Ammon's horn (tissue), 1 donor: ENCODE data around the gene LMAN2.
"Not testable (repeated sequence)": the region's sequence is repeated elsewhere in the genome, so short reads cannot be mapped to it uniquely, and the experiment has no call there.

Source experiments
- DNase-seq: peaks from one replicate; pipeline ENCODE4 v3.0.0-alpha.2; 2016; ENCODE audit warnings: low spot score

LMAN2 gene

DNA sequence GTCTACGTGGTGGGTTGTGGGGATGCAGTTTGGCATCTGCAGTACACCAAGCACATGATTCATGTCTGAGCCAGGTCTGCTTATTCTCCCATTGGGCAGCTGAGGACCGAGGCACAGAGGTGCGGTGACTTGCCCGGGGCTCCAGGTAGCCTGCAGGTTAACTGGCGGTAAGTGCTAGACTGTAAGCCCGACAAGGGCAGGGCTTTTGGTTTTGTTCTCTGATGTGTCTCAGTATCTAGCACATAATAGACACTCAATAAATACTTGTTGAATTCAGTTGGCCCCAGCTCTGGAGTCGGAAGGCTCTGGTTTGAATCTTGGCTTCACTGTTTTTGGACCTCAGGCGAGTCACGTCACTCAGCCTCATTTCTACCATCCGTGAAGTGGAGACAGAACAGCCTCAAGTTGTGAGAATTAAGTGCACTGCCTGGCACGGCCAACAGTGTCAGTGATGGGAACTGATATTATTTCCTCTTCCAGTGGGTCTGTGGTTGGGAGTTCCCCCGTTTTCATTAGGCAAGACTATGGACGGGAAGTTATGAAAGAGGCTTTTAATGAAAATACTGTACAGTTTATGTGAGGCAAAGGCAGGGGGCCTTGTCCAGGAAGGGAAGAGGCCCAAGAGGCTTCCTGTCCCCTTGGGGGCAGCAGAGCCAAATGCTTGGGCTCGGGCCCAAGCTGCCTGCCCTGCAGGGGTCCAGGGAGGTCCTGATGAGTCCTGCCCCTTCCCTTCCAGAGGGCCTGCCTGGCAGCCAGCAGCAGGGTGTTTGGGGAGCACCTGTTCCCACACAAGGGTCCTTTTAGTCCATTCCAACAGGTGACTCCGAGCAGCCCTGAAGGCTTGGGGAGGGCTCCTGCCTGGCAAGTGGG lies 44.6 kb downstream of the LMAN2 start:
- DNase-seq = no peak

DNA sequence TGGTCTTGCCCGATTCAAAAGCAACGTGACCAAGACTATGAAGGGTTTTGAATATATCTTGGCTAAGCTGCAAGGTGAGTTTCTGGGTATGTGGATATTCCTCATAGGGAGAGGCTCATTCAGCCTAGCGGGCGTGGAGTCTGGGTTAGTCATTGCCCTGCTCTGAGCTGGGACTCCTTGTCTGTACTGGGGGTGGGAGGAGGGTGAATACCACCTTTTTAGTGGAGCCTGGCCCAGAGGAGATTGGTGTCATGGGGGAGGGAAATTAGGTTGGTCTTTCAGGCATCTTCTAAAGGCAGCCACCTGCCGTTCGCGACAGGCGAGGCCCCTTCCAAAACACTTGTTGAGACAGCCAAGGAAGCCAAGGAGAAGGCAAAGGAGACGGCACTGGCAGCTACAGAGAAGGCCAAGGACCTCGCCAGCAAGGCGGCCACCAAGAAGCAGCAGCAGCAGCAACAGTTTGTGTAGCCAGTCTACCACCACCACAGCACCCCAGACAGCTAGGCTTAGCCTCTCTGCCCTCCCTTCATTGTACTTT lies 45.3 kb downstream of the LMAN2 start:
- DNase-seq = not testable (repeated sequence)

DNA sequence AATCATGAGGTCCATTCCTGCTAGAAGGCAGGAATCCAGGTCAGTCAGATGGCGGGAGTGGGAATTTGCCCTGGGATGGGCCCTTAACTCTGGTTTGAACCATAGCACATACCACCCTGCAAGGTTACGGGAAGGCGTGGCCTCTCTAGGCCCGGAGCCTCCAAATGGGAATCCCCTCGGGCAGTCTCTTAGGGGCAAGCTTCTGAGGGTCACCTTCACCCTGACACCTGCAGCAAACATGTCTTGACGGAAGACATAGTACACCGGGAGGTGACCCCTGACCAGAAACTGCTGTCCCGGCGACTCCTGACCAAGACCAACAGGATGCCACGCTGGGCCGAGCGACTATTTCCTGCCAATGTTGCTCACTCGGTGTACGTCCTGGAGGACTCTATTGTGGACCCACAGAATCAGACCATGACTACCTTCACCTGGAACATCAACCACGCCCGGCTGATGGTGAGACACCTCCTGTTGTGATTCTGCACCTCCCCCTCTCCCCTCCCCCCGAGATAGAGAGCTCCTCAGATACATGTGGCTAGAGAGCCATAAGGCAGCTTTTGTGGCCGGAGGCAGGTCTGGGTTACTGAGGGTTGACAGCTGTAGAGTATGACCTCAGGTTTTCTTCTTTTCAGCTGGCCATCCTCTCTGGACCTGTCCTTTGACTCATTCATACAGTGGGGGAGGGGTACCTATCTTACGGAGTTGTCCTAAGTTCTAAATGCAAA lies 46.9 kb downstream of the LMAN2 start:
- DNase-seq = no peak

DNA sequence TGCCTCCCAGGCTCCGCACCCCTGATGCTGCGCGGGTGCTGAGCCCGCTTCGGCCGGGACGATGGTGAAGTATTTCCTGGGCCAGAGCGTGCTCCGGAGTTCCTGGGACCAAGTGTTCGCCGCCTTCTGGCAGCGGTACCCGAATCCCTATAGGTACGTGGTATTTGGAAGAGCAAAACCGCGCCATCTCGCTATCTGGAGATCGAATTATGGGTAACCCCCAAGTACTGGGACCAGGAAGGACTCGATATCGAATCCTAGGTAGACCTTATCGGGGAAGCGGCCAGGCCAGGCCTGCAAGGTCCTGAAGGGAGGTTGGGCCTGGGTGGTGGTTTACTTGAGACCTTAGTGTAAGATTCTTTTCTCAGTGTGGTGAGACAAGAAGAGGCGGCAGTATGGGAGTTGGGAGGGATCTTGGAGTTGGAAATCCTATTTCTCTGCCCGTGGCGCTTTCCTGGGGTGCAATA lies 47.5 kb downstream of the LMAN2 start:
- no peak for DNase-seq

DNA sequence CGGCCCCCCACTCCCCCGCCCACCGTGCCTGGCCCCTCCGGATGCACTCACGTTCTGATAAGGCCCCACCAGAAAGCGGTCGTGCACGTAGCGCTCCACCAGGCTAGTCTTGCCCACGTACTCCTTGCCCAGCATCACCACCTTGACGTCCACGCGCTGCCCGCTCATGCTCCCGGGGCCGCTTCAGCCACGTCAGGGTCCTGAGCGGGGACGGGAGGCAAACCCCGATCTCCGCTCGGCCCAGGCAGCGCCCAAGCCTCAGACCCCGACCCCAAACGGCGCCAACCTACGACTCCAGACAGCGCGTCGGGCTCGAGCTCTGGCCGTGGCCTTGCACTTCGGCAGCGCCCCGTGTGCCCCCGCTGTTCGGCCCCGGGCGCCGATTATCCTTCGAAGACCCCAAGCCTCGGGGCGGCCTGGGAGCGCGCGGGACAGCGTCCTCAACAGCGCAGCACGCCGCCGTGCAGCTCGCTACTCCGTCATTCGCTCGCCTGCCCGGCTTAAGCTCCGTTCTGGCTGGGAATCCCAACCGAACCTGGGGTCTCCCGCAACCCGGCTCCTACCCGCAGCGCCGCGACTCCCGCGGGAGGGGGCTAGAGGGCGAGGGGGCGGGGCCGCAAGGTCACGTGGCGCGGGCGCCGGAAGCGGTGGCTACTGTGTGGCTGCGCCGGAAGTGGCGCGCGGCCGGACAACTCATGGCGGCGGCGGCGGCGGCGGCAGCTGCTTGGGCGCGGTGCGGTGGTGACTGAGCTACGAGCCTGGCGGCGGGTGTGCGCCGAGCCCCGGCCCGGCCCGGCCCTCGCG lies 48.1 kb downstream of the LMAN2 start, which contains the start of the genes PRELID1 and RAB24:
PRELID1 (plus strand) TSS at position 679 of the 804 bp plus-strand sequence. CDS start 187 bp downstream, outside the sequence.
RAB24 (minus strand) TSS at position 599 of the 804 bp plus-strand sequence; CDS start at position 168, 431 bp downstream.
- DNase-seq = peak; percentile 92

DNA sequence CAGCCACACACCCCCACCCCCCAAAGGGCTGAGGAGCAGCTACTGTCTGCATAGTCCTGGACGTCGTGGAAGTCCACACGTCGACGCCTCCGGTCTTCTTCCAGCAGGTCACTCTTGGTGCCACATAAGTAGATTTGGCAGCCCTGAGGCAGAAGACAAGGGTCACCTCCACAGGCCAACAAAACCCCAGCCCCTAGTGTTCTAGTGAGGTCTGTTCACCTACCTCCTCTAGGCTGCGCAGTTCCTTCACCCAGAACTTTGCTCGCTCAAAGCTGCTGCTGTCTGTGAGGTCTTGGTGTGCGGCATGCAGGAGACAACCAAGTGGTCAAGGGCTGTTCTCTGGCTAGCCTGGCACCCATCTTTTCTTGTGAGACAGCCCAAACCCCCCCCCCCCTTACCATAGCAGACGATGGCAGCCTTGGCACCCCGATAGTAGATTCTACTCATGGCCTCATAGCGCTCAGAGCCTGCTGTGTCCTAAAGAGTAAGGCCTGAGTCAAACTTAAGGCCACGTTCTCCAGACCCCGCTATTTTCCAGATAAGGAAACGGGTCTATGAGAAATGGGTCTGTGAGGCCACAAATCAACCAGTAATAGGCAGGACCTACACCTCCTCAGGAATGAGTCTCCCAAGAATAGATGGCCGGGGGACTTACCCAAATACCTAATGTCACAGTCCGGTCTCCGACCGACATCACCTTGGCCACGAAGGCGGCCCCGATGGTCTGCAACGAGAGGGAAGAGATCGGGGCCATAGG lies 48.9 kb downstream of the LMAN2 start:
- DNase-seq = no peak

DNA sequence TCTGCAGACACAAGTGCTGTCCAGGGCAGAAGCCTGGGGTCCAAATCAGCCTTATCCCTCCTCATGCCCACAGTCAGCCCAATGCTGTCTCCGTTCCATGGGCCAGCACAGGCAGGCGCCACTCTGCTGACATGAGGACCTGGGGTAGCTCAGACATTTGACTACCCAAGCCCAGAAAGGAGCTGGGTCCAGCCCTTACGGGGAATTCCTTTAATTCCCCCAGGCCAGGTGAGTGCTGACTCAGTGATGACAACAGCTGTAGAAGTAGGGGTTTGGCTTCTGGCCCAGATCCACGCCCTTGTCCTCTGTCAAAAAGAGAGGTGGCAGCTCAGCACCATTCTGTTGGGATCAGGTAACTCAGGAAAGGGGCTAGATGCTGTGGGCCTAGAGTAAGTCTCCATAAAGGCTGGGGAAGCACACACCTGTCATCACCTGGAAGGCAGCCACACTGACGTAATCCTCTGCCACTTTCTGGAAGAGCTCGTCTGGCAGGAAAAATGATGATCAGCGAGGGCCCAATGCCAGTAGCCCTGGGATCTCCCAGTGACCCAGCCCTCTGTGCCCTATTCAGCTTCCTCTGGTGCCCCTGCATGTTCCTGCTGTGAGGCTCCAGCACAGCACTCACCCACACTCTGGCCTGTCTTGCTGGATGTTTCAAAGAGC lies 49.8 kb downstream of the LMAN2 start:
- DNase-seq = no peak

DNA sequence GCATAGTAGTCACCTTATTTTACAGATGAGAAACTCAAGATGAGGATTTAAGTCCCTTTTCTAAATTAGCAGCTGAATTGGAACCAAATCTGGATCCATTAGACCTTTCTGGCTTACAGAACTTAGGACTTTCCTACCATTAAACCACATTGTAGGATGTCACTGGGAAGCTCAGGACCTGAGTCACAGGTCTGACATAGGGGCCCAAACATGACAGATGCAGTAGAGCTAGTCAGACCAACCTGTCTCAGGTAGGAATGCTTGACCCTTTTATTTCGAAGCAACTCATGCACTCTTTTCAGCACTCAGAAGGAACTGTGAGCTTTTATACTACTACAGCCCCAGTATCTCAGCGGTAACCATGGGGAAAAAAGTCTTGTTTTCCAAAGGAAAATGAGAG lies 50.5 kb downstream of the LMAN2 start:
- DNase-seq = no peak

DNA sequence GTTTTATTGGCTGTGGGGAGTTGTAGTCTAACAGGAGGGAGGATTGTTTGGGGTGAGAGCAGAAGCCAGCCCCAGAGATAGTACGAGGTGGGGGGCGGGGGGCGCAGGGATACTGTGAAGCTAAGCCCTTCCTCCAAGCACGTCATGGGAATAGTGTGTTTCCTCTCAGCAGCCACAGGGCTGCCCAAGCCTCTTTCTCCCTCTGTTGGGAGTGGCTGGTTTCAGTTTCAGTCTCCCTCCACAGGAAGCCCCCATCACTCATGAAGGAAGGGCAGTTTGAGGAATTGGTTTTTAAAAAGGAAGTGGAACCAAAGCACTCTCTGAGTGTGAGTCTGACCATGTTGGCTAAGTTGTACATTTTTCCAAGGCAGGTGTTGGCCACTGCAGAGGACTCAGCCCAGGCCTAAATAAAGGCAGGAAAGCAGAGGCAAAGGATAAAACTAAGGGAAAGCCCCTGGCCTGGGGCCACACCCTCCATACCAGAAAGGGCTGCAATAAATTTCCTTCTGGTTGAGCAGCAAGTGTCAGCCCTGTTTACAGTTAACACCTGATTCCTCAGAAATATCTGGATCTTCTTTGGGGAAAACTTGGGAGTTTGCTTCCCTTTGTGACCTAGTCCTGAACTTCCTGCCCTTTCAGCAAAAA lies 51.1 kb downstream of the LMAN2 start:
- DNase-seq = peak; percentile 77

DNA sequence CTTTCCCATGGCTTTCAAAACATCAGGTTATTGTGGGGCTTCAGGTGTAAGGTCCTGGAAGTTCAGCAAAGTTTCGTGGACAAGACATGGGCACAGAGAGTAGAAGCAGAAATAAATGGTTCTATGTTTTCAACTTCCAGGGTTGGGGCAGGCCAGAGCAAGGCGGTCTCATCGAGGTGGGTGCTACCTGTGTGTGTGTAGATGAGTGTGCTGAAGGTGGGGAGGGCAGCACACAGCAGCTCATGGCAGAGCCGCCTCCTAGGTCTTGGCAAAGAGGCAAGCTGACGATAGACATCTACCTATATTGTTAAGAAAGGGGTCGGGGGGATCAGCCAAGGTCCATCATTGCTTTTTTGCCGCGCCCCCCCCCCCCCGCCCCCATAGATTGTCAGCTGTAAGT lies 51.8 kb downstream of the LMAN2 start:
- DNase-seq = no peak

DNA sequence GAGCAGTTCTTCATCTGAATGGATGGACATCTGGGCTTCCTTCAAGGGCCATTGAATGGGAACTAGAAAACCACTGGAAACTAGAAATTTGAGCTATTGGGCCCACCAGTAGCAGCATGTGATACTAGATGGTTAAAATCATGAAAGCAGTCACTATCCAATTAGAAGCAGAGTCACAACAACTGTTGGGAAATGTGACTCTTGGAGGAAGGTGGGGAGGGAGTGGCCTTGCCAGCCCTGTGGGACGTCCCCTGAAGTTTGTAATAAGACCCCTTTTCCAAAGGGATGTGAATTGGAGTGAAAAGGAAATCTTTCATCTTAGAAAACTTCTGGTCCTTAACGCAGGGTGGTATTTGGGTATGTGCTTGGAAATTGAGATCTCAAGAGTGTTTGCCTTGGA lies 53.5 kb downstream of the LMAN2 start:
- DNase-seq = no peak

DNA sequence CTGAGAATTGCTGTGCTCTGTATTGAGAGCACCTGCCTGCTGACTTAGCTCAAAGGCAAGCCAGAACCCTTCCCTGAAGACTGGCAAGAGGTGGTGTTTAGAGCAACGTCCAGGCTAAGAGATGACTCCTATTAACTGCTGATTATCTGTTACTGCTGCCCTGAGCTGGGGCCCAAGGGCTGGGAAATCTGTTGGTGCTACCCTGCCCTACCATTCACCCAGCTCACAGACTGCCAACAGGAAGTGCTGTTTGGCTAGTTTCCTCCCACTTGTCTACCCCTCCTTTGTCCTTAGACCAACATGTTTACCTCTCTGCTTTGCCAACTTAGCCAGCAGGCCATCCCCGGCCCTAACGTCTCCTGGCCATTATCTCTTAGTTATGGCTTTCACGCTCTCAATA lies 54.9 kb downstream of the LMAN2 start:
- no peak for DNase-seq

DNA sequence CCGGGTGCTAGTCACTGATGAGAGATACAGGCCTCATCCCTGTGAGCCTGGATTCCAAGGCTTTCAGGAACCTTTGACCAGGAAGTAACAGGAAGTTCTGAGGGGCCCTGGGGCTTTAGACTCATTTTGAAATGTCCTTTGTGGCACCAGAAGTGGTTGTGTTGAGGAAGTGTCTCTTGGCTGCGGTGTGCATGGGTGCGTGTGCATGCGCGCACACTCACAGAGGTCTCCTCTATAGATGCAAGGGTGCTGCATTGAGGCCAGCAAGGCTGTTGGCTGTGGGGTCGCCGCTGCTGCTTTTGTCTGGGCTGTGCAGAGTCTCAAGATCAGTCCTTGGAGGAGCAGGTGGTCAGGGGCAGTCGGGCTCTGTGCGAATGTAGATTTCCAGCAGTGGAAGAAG lies 55.5 kb downstream of the LMAN2 start:
- DNase-seq = no peak

DNA sequence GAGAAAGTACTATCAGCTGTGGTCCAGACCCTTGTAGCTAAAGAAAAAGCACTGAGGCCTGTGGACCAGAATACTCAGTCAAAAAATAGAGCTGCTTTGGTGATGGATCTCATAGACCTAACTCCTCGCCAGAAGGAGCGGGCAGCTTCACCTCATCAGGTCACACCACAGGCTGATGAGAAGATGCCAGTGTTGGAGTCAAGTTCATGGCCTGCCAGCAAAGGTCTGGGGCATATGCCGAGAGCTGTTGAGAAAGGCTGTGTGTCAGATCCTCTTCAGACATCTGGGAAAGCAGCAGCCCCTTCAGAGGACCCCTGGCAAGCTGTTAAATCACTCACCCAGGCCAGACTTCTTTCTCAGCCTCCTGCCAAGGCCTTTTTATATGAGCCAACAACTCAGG lies 56.8 kb downstream of the LMAN2 start:
- no peak for DNase-seq

DNA sequence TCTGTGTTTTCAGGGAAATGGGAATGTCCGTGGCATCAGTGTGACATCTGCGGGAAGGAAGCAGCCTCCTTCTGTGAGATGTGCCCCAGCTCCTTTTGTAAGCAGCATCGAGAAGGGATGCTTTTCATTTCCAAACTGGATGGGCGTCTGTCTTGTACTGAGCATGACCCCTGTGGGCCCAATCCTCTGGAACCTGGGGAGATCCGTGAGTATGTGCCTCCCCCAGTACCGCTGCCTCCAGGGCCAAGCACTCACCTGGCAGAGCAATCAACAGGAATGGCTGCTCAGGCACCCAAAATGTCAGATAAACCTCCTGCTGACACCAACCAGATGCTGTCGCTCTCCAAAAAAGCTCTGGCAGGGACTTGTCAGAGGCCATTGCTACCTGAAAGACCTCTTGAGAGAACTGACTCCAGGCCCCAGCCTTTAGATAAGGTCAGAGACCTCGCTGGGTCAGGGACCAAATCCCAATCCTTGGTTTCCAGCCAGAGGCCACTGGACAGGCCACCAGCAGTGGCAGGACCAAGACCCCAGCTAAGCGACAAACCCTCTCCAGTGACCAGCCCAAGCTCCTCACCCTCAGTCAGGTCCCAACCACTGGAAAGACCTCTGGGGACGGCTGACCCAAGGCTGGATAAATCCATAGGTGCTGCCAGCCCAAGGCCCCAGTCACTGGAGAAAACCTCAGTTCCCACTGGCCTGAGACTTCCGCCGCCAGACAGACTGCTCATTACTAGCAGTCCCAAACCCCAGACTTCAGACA lies 57.5 kb downstream of the LMAN2 start:
- no peak for DNase-seq

DNA sequence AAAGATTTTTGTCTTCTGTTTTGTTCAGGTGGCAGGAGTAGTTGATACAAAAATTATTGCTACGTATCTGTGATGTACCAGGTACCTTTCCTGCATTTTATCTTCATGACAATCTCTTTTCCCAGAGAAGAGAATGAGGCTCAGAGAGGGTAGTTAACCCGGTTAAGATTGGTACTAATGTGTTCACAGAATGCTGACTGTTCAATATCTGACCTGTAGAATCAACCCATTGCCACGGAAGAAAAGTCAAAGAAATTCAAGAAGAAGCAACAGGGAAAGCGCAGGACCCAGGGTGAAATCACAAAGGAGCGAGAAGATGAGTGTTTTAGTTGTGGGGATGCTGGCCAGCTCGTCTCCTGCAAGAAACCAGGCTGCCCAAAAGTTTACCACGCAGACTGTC lies 59.7 kb downstream of the LMAN2 start:
- DNase-seq = no peak

DNA sequence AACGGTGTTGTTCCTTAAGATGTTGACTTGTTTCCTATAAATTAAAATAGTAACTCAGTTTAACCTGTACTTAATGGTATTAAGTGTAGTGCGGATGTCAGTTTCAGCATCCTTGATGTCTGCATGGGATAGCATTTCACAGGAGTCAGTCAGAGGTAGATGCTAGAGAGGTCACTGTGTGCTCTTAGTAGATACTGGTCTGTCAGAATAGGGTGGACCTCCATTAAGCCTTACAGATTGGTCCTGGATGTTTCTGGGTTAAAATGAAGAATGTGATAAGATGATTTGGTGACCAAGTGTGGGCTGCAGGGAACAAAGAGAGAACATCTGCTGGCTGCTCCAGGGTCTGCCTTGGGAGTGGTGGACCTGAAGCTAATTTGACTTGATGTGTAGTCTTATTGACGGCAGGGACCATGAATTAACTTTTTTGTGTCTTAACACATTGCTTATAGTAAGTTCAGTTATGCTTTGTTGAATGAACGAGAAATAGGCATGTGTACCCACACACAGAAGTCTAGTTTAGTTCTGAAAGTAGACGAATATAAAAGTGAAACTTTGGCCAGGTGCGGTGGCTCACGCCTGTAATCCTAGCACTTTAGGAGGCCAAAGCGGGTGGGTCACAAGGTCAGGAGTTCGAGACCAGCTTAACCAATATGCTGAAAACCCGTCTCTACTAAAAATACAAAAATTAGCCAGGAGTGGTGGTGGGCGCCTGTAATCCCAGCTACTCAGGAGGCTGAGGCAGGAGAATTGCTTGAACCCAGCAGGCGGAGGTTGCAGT lies 60.5 kb downstream of the LMAN2 start:
- no peak for DNase-seq

DNA sequence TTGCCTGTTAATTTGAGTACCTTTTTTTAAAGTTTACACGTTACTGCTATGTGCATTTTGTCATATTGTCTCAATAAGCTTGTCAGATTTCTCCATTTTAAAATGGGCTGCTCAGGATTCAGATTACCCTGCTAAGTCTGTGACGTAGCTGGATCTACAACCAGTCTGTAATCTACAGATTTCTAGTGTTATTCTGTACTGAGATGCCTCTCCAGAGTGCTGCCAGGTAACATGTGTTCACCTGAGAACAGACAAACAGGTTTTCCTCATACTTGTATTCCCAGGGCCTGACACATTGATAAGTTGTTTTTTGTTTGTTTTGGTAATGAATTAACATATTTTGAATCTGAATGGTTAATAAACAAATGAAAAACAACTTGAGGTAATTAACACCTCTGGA lies 63.3 kb downstream of the LMAN2 start:
- no peak for DNase-seq
